ENCODE results near the gene LRP8.

The LRP8 gene

GRCh38 chr1:53256511-53257453, 71.1 kb downstream of the LRP8 start:
- TF ChIP-seq, protein P1, sequence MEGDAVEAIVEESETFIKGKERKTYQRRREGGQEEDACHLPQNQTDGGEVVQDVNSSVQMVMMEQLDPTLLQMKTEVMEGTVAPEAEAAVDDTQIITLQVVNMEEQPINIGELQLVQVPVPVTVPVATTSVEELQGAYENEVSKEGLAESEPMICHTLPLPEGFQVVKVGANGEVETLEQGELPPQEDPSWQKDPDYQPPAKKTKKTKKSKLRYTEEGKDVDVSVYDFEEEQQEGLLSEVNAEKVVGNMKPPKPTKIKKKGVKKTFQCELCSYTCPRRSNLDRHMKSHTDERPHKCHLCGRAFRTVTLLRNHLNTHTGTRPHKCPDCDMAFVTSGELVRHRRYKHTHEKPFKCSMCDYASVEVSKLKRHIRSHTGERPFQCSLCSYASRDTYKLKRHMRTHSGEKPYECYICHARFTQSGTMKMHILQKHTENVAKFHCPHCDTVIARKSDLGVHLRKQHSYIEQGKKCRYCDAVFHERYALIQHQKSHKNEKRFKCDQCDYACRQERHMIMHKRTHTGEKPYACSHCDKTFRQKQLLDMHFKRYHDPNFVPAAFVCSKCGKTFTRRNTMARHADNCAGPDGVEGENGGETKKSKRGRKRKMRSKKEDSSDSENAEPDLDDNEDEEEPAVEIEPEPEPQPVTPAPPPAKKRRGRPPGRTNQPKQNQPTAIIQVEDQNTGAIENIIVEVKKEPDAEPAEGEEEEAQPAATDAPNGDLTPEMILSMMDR (IDR thresholded peaks at IDR 0.05; ENCODE audit: low read depth, low read length), result no peak
- DNase-seq (ENCODE audit: extremely low read depth, low read depth), result no peak

GRCh38 chr1:53255031-53255430, 72.8 kb downstream of the LRP8 start:
- TF ChIP-seq, protein P1 (IDR thresholded peaks at IDR 0.05; ENCODE audit: low read depth, low read length), result no peak
- DNase-seq (ENCODE audit: extremely low read depth, low read depth), result no peak

- no peak for DNase-seq (ENCODE audit: extremely low read depth, low read depth)
- TF ChIP-seq, protein P1 (IDR thresholded peaks at IDR 0.05; ENCODE audit: low read depth, low read length), result no peak
Observed at GRCh38 chr1:53254011-53254640, 73.7 kb downstream of the LRP8 start.

- TF ChIP-seq, protein P1 (IDR thresholded peaks at IDR 0.05; ENCODE audit: low read depth, low read length), result no peak
- no peak for DNase-seq (ENCODE audit: extremely low read depth, low read depth)
Observed at GRCh38 chr1:53250325-53250724, 77.5 kb downstream of the LRP8 start.

- DNase-seq (ENCODE audit: extremely low read depth, low read depth), result no peak
- TF ChIP-seq, protein P1 (IDR thresholded peaks at IDR 0.05; ENCODE audit: low read depth, low read length), result no peak
Observed at GRCh38 chr1:53249706-53250105, 78.2 kb downstream of the LRP8 start.

GRCh38 chr1:53246261-53247134, 81.4 kb downstream of the LRP8 start:
- peak; percentile 14 for DNase-seq (ENCODE audit: extremely low read depth, low read depth)
- TF ChIP-seq, protein P1 (IDR thresholded peaks at IDR 0.05; ENCODE audit: low read depth, low read length), result no peak

All from AG09319 (cell line).